SK-N-SH (cell line): ENCODE data around the gene TNFRSF1B. TPM values are rescaled to one million over a fixed set of nuclear protein-coding genes. Genes with fewer than 3 reads are reported as not detected.

ENCODE experiments used
- CTCF ChIA-PET: fragments of 300-600, 350-600 bp; formaldehyde crosslinking; extraction: SDS; loops from one replicate; lab custom pipeline; 2021; lab: Yijun Ruan, JAX
- POLR2A ChIA-PET: fragments of 350-600 bp; sonication (Branson Sonifier 250); formaldehyde crosslinking; extraction: SDS; loops from one replicate; lab custom pipeline; 2020; ENCODE audit warnings: antibody characterized with exemption, inconsistent platforms; lab: Yijun Ruan, JAX
- DNase-seq: peaks from one replicate; pipeline ENCODE4 v3.0.0; 2012
- H2AFZ ChIP-seq: fragments of 200-600 bp; sonication (generic); 2 replicates; pipeline ENCODE4 v1.8.1; 2016; ENCODE audit warnings: antibody characterized with exemption, mild to moderate bottlenecking, low read depth
- H3F3A ChIP-seq: fragments of 200-600 bp; sonication (generic); replicated peaks from 2 replicates; pipeline ENCODE3; 2016; ENCODE audit warnings: antibody characterized with exemption, mild to moderate bottlenecking; ENCODE audit not compliant: insufficient read depth
- H3K27ac ChIP-seq, 2 experiments: fragments of 200-500 bp in 1 of 2; fragments of 200-600 bp in 1 of 2; sonication (Bioruptor generic) in 1 of 2; sonication (generic), shearing (Covaris generic) in 1 of 2; 2 replicates each; pipeline versions ENCODE4 v1.5.1 to v1.6.1; 2014 to 2016; ENCODE audit warnings: low read depth in 2 of 2, inconsistent platforms in 1 of 2, low read length in 1 of 2, mild to moderate bottlenecking in 1 of 2, mixed read lengths in 1 of 2
- H3K27me3 ChIP-seq: fragments of 200-600 bp; sonication (generic), shearing (Covaris generic); 2 replicates; pipeline ENCODE4 v1.6.1; 2016; ENCODE audit warnings: mixed run types; ENCODE audit not compliant: insufficient read depth
- H3K36me3 ChIP-seq, 2 experiments: fragments of 200-500 bp in 1 of 2; fragments of 200-600 bp in 1 of 2; sonication (Bioruptor generic) in 1 of 2; sonication (generic) in 1 of 2; replicated peaks in 1 of 2; 2 replicates each; pipeline versions ENCODE3 to v1.5.1; 2014 to 2016; ENCODE audit warnings: low read length in 1 of 2, mild to moderate bottlenecking in 1 of 2; ENCODE audit not compliant: insufficient read depth in 2 of 2, control insufficient read depth in 1 of 2
- H3K4me1 ChIP-seq, 2 experiments: fragments of 200-500 bp in 1 of 2; fragments of 200-600 bp in 1 of 2; sonication (Bioruptor generic) in 1 of 2; sonication (generic), shearing (Covaris generic) in 1 of 2; 2 replicates each; pipeline versions ENCODE4 v1.5.1 to v1.6.1; 2014 to 2016; ENCODE audit warnings: low read depth in 1 of 2, low read length in 1 of 2, mixed run types in 1 of 2; ENCODE audit not compliant: insufficient read depth in 2 of 2, control insufficient read depth in 1 of 2
- H3K4me2 ChIP-seq: fragments of 200-600 bp; sonication (generic), shearing (Covaris generic); 2 replicates; pipeline ENCODE4 v1.6.1; 2017; ENCODE audit warnings: mixed run types
- H3K4me3 ChIP-seq, 2 experiments: fragments of 200-500 bp in 1 of 2; fragments of 200-600 bp in 1 of 2; sonication (Bioruptor generic) in 1 of 2; sonication (generic), shearing (Covaris generic) in 1 of 2; 2 replicates each; pipeline versions ENCODE4 v1.5.1 to v1.8.1; 2014 to 2016; ENCODE audit warnings: low read depth in 2 of 2, inconsistent platforms in 1 of 2, low read length in 1 of 2, mild to moderate bottlenecking in 1 of 2, mixed read lengths in 1 of 2, moderate library complexity in 1 of 2
- H3K79me2 ChIP-seq: fragments of 200-600 bp; sonication (generic); 2 replicates; pipeline ENCODE4 v1.8.1; 2017; ENCODE audit warnings: mild to moderate bottlenecking; ENCODE audit not compliant: insufficient read depth
- H3K9ac ChIP-seq: fragments of 200-600 bp; sonication (generic); 2 replicates; pipeline ENCODE4 v1.6.1; 2017; ENCODE audit warnings: mixed run types
- H3K9me2 ChIP-seq: fragments of 200-600 bp; sonication (generic); 2 replicates; pipeline ENCODE4 v1.6.1; 2017; ENCODE audit warnings: mixed run types
- H3K9me3 ChIP-seq: fragments of 200-600 bp; sonication (generic); 2 replicates; pipeline ENCODE4 v1.6.1; 2017; ENCODE audit warnings: mixed run types, mild to moderate bottlenecking, moderate library complexity
- H4K20me1 ChIP-seq: fragments of 200-600 bp; sonication (generic); 2 replicates; pipeline ENCODE4 v1.6.1; 2017; ENCODE audit warnings: mild to moderate bottlenecking, mixed run types; ENCODE audit not compliant: insufficient read depth
- CHD2 ChIP-seq: fragments of 150-350 bp; IDR thresholded peaks from 2 replicates; pipeline ENCODE4 v1.6.1; 2018; ENCODE audit warnings: low read length; ENCODE audit not compliant: partially characterized antibody
- EP300 ChIP-seq, 2 experiments: IDR thresholded peaks; 2 replicates each; pipeline versions ENCODE4 v1.4.0 to v1.6.1; 2012; ENCODE audit warnings: borderline replicate concordance in 1 of 2, low read depth in 1 of 2, low read length in 1 of 2
- FOSL2 ChIP-seq: IDR thresholded peaks from 2 replicates; pipeline ENCODE4 v1.4.0; 2012; ENCODE audit warnings: low read depth, mild to moderate bottlenecking, moderate library complexity, borderline replicate concordance
- FOXJ3 ChIP-seq: sonication (generic); formaldehyde crosslinking; IDR thresholded peaks from 2 replicates; pipeline ENCODE4 v1.5.1; 2020; ENCODE audit warnings: mild to moderate bottlenecking, missing genetic modification reagents
- GABPA ChIP-seq: IDR thresholded peaks from 2 replicates; pipeline ENCODE4 v1.4.0; 2012; ENCODE audit warnings: low read depth, mild to moderate bottlenecking
- GATA2 ChIP-seq: sonication (generic); formaldehyde crosslinking; IDR thresholded peaks from 2 replicates; pipeline ENCODE4 v1.5.0; 2020; ENCODE audit warnings: mild to moderate bottlenecking, missing genetic modification reagents
- JUND ChIP-seq: IDR thresholded peaks from 2 replicates; pipeline ENCODE4 v1.4.0; 2012
- TAF1 ChIP-seq: IDR thresholded peaks from 2 replicates; pipeline ENCODE4 v1.6.1; 2012; ENCODE audit warnings: low read depth, mild to moderate bottlenecking, low read length, moderate library complexity, borderline replicate concordance
- WGBS: methylation state at CpG from one replicate; pipeline ENCODE4 v1.1.6; 2017; ENCODE audit warnings: low lambda C conversion rate; 5-methylcytosine and 5-hydroxymethylcytosine counted together
- polyA plus RNA-seq, 3 experiments: library from polyadenylated mRNA; depleted of rRNA; stranded (reverse); fragments of >200 nt; gene quantifications; 2 replicates each; pipeline ENCODE4 v1.2.3, GENCODE V29; 2012
- TF ChIP-seq, protein P1 (sequence below): IDR thresholded peaks from 2 replicates; pipeline ENCODE4; 2012
- TF ChIP-seq, protein P2 (sequence below): fragments of 150-350 bp; IDR thresholded peaks from 2 replicates; pipeline ENCODE4 v1.6.1; 2016; ENCODE audit warnings: mild to moderate bottlenecking, low read depth, low read length
- TF ChIP-seq, protein P3 (sequence below): IDR thresholded peaks from 2 replicates; pipeline ENCODE4 v1.4.0; 2012; ENCODE audit warnings: low read depth, borderline replicate concordance

TNFRSF1B gene
- polyA plus RNA-seq, 1 of the 3 experiments (the other 2 are of a cell fraction), result 0.36 TPM

DNA sequence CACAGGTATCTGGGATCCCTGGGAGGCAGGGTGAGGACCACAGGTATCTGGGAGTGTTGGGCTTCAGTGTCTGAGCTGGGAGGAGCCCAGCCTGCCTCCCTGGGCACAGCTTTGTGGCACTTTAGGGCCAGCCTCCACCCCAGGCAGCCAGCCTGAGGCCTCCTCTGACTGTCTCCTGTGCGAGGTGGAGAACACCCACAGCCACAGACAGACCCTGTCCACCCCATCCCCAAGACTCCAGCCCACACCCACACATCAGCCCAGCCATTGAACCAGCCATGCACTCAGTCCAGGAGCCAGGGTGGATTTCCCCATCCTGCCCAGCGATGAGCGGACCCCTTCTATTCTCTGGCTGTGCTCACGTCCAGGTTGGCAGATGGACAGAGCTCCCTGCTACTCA lies 21.8 kb upstream of the TNFRSF1B start (continued):
- TF ChIP-seq, protein P1, sequence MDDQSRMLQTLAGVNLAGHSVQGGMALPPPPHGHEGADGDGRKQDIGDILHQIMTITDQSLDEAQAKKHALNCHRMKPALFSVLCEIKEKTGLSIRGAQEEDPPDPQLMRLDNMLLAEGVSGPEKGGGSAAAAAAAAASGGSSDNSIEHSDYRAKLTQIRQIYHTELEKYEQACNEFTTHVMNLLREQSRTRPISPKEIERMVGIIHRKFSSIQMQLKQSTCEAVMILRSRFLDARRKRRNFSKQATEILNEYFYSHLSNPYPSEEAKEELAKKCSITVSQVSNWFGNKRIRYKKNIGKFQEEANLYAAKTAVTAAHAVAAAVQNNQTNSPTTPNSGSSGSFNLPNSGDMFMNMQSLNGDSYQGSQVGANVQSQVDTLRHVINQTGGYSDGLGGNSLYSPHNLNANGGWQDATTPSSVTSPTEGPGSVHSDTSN, result no peak
- no peak for TF ChIP-seq FOSL2
- TF ChIP-seq, all 33 proteins: peak for 0

DNA sequence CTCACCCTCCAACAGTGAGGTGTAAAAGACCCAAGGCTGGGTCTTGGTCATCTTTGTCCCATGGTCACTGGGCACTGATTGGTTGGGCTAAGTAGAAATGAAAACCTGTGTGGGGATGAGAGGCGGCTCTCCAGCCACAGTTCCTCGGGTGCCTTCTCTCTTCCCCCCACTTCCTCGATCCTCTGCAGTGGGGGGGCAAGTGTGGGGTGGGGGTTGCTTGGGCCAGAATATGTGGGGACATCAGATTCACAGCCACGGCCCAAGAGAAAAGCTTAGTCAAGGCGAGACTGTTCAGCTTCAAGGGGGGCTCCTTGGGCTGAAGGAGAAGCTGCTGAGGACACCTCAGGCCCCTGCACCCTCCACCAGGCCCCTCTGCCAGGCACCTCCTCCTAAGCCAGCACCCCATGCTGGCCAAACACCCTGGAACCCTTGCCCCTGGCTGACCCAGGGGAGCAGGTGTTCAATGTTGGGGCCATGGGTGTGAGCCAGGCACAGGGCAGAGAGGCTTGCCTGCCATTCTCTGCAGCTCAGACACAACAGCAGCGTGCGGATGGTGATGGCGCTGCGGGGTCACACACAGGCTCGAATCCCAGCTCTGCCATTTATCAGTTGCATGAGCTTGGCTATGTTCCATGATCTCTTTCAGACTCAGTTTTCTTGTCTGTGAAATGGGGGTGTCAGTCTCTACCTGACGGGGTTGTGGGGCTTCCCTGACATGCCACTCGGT lies 21.0 kb upstream of the TNFRSF1B start:
- Histone ChIP-seq H3K4me3 (no peak overlapping the region), H3K79me2 (no peaks in the 10 kb centered on the region), H3K36me3 (no peaks in the 10 kb centered on the region), H4K20me1 (no peaks in the 10 kb centered on the region), H3K27me3 (no peaks in the 10 kb centered on the region), H3K4me2 (no peak overlapping the region), H3K4me1 (no peaks in the 10 kb centered on the region; a peak in 1 of 4 replicates), H3K27ac (no peak overlapping the region), H3F3A (no peaks in the 10 kb centered on the region), H3K9me2 (no peaks in the 10 kb centered on the region), H3K9ac (no peak overlapping the region), H3K9me3 (no peaks in the 10 kb centered on the region), H2AFZ (no peak overlapping the region)
- TF ChIP-seq CHD2 (no peak), TAF1 (no peak), EP300 (IDR thresholded peaks at IDR 0.05; ENCODE audit: borderline replicate concordance in 1 of 2, low read depth in 1 of 2, low read length in 1 of 2) (no peak), FOXJ3 (CRISPR knock-in tag) (no peak), GATA2 (CRISPR knock-in tag) (no peak), JUND (no peak), GABPA (no peak)
- TF ChIP-seq, protein P2, sequence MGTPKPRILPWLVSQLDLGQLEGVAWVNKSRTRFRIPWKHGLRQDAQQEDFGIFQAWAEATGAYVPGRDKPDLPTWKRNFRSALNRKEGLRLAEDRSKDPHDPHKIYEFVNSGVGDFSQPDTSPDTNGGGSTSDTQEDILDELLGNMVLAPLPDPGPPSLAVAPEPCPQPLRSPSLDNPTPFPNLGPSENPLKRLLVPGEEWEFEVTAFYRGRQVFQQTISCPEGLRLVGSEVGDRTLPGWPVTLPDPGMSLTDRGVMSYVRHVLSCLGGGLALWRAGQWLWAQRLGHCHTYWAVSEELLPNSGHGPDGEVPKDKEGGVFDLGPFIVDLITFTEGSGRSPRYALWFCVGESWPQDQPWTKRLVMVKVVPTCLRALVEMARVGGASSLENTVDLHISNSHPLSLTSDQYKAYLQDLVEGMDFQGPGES, result no peak
- TF ChIP-seq, protein P3, sequence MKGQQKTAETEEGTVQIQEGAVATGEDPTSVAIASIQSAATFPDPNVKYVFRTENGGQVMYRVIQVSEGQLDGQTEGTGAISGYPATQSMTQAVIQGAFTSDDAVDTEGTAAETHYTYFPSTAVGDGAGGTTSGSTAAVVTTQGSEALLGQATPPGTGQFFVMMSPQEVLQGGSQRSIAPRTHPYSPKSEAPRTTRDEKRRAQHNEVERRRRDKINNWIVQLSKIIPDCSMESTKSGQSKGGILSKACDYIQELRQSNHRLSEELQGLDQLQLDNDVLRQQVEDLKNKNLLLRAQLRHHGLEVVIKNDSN, result no peak
- 81% methylated on average over 11 of the region's 12 CpGs for WGBS
- POLR2A ChIA-PET, result no interaction called here
- CTCF ChIA-PET, result interaction anchor here (1.4 to 9.6 kb wide), 3 partner anchors 21 to 64 kb away, joined by 3 to 98 read pairs (median 9); no protein-coding TSS in a partner anchor
- DNase-seq, result no peak
